ENCODE data around the gene S100A13. TPM values are rescaled to one million over a fixed set of nuclear protein-coding genes. Genes with fewer than 3 reads are reported as not detected.
"Not testable (repeated sequence)": the region's sequence is repeated elsewhere in the genome, so short reads cannot be mapped to it uniquely, and the experiment has no call there.

Gene S100A13
- total RNA-seq, 1 experiment from 2014 or later: 155 TPM

- in situ Hi-C loops (cut with HindIII; ENCODE audit: low pct_unique_long_range_greater_than_20kb, low sequenced_read_pairs): no loop called here
- peak; percentile 77 for DNase-seq (ENCODE audit: low read depth)
Observed at GRCh38 chr1:153612755-153613331, 14.5 kb downstream of the S100A13 start, which contains the start of gene S100A16. Gene S100A16, minus strand, starts transcription at chr1:153613137. Its CDS starts 4,986 bp downstream, at chr1:153608151.

- no peak for DNase-seq (ENCODE audit: low read depth)
- in situ Hi-C loops (cut with HindIII; ENCODE audit: low pct_unique_long_range_greater_than_20kb, low sequenced_read_pairs): no loop called here
Observed at GRCh38 chr1:153612111-153612754, 15.1 kb downstream of the S100A13 start.

GRCh38 chr1:153611356-153611755 is 15.9 kb downstream of the S100A13 start:
- in situ Hi-C loops (cut with HindIII; ENCODE audit: low pct_unique_long_range_greater_than_20kb, low sequenced_read_pairs): no loop called here
- no peak for DNase-seq (ENCODE audit: low read depth)

GRCh38 chr1:153610811-153611301 is 16.4 kb downstream of the S100A13 start:
- no peak for DNase-seq (ENCODE audit: low read depth)
- in situ Hi-C loops (cut with HindIII; ENCODE audit: low pct_unique_long_range_greater_than_20kb, low sequenced_read_pairs): no loop called here

- in situ Hi-C loops (cut with HindIII; ENCODE audit: low pct_unique_long_range_greater_than_20kb, low sequenced_read_pairs): no loop called here
Observed at GRCh38 chr1:153610334-153610733, 17.0 kb downstream of the S100A13 start.

GRCh38 chr1:153609585-153609907 is 17.8 kb downstream of the S100A13 start:
- in situ Hi-C loops (cut with HindIII; ENCODE audit: low pct_unique_long_range_greater_than_20kb, low sequenced_read_pairs): no loop called here

More at GRCh38 chr1:153610334-153610733, 17.0 kb downstream of the S100A13 start:
- no peak for DNase-seq (ENCODE audit: low read depth)

GRCh38 chr1:153608742-153609584 is 18.3 kb downstream of the S100A13 start:
- in situ Hi-C loops (cut with HindIII; ENCODE audit: low pct_unique_long_range_greater_than_20kb, low sequenced_read_pairs): no loop called here
- peak; percentile 86 for DNase-seq (ENCODE audit: low read depth)

More at GRCh38 chr1:153609585-153609907, 17.8 kb downstream of the S100A13 start:
- no peak for DNase-seq (ENCODE audit: low read depth)

GRCh38 chr1:153608089-153608682 is 19.1 kb downstream of the S100A13 start:
- DNase-seq (ENCODE audit: low read depth): no peak
- in situ Hi-C loops (cut with HindIII; ENCODE audit: low pct_unique_long_range_greater_than_20kb, low sequenced_read_pairs): no loop called here

GRCh38 chr1:153607381-153607780 is 19.9 kb downstream of the S100A13 start:
- in situ Hi-C loops (cut with HindIII; ENCODE audit: low pct_unique_long_range_greater_than_20kb, low sequenced_read_pairs): no loop called here
- DNase-seq (ENCODE audit: low read depth): no peak

GRCh38 chr1:153606194-153606593 is 21.1 kb downstream of the S100A13 start:
- in situ Hi-C loops (cut with HindIII; ENCODE audit: low pct_unique_long_range_greater_than_20kb, low sequenced_read_pairs): no loop called here
- DNase-seq (ENCODE audit: low read depth): no peak

- in situ Hi-C loops (cut with HindIII; ENCODE audit: low pct_unique_long_range_greater_than_20kb, low sequenced_read_pairs): no loop called here
- DNase-seq (ENCODE audit: low read depth): no peak
Observed at GRCh38 chr1:153602749-153603148, 24.6 kb downstream of the S100A13 start.

GRCh38 chr1:153599847-153600246 is 27.5 kb downstream of the S100A13 start:
- DNase-seq (ENCODE audit: low read depth): no peak
- in situ Hi-C loops (cut with HindIII; ENCODE audit: low pct_unique_long_range_greater_than_20kb, low sequenced_read_pairs): no loop called here

- in situ Hi-C loops (cut with HindIII; ENCODE audit: low pct_unique_long_range_greater_than_20kb, low sequenced_read_pairs): no loop called here
- DNase-seq (ENCODE audit: low read depth): no peak
Observed at GRCh38 chr1:153598309-153599172, 28.8 kb downstream of the S100A13 start.

- in situ Hi-C loops (cut with HindIII; ENCODE audit: low pct_unique_long_range_greater_than_20kb, low sequenced_read_pairs): no loop called here
Observed at GRCh38 chr1:153597206-153597605, 30.1 kb downstream of the S100A13 start.

GRCh38 chr1:153592748-153593147 is 34.6 kb downstream of the S100A13 start:
- DNase-seq (ENCODE audit: low read depth): no peak
- in situ Hi-C loops (cut with HindIII; ENCODE audit: low pct_unique_long_range_greater_than_20kb, low sequenced_read_pairs): no loop called here

More at GRCh38 chr1:153597206-153597605, 30.1 kb downstream of the S100A13 start:
- no peak for DNase-seq (ENCODE audit: low read depth)

GRCh38 chr1:153588482-153588881 is 38.8 kb downstream of the S100A13 start:
- in situ Hi-C loops (cut with HindIII; ENCODE audit: low pct_unique_long_range_greater_than_20kb, low sequenced_read_pairs): no loop called here
- no peak for DNase-seq (ENCODE audit: low read depth)

GRCh38 chr1:153588033-153588432 is 39.3 kb downstream of the S100A13 start:
- in situ Hi-C loops (cut with HindIII; ENCODE audit: low pct_unique_long_range_greater_than_20kb, low sequenced_read_pairs); DNase-seq (ENCODE audit: low read depth): not testable (repeated sequence)

- in situ Hi-C loops (cut with HindIII; ENCODE audit: low pct_unique_long_range_greater_than_20kb, low sequenced_read_pairs): no loop called here
- DNase-seq (ENCODE audit: low read depth): no peak
Observed at GRCh38 chr1:153587314-153587713, 40.0 kb downstream of the S100A13 start.
